COLO829 (cell line): ENCODE measurements around the gene IRF9.

Experiments used
- DNase-seq: peaks from one replicate; pipeline ENCODE4 v3.0.0; 2012; ENCODE audit warnings: low spot score

IRF9 gene

DNA sequence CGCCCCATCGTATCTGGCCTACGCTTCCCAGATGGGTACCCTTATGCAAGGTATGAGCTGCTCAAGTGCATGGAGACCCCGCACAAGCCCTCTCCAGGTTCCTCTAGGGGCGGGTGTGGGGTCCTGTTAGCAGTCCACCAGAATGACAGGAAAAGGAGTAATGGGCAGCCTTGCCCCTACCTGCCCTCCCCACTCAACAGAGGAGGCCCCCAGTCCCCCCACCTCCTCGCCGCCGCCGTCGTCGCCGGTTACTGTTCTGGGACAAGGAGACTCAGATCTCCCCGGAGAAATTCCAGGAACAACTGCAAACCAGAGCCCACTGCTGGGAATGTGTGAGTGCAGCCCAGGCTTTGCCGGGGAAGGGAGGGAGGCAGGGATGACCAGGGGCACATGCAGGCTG lies 16.8 kb downstream of the IRF9 start:
- DNase-seq = no peak

DNA sequence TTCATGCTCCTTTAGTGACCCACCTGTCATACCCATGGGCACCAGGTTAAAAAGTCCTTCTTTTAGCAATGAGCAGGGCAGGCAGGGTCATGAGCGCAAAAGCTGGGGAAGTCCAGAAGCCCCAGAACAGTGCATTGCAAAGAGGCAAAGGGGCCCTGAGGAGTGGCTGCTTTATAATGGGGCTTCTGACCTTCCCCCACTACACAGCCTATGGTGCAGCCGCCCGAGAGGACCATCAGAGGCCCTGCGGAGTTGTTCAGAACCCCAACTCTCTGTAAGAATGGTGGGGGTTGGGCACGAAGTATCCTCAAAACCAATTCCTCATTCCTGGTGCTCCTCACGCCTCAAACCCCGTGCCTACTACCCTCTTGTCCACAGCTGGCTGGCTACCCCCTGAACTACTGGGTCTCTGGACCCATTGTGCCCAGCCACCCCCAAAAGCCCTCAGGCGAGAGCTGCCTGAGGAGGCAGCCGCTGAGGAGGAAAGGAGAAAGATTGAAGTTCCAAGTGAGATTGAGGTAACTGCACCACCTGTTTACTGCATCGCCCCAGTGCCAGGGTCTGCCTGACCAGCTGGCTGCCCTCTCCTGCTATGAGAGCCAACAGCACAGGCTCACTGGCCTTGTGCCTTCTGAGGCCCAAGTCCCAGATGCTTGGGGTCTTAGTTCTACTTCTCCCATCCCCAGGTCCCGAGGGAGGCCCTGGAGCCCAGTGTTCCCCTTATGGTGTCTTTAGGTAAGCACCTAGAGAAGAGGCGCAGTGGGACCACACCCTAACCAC lies 17.5 kb downstream of the IRF9 start:
- DNase-seq = no peak

DNA sequence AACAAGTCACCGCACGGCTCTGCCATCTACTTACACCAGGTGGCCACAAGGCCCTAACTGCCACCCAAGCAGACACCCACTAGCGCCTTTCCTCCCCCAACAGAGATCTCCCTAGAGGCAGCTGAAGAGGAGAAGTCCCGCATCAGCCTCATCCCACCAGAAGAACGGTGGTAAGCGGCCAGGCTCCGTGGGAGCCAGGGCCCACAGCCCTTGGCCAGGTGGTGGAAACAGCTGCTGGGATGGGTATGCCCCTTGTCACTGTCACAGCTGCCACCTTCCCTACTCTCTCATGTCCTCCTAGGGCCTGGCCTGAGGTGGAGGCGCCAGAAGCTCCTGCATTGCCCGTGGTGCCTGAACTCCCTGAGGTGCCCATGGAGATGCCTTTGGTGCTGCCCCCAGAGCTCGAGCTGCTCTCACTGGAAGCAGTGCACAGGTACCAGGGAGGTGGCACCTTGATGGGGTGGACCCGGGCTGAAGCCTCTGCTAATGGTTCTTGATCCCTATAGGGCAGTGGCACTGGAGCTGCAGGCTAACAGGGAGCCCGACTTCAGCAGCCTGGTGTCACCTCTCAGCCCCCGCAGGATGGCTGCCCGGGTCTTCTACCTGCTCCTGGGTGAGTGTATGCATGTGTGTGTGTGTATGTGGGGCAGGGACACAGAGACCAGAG lies 18.4 kb downstream of the IRF9 start:
- DNase-seq = no peak

DNA sequence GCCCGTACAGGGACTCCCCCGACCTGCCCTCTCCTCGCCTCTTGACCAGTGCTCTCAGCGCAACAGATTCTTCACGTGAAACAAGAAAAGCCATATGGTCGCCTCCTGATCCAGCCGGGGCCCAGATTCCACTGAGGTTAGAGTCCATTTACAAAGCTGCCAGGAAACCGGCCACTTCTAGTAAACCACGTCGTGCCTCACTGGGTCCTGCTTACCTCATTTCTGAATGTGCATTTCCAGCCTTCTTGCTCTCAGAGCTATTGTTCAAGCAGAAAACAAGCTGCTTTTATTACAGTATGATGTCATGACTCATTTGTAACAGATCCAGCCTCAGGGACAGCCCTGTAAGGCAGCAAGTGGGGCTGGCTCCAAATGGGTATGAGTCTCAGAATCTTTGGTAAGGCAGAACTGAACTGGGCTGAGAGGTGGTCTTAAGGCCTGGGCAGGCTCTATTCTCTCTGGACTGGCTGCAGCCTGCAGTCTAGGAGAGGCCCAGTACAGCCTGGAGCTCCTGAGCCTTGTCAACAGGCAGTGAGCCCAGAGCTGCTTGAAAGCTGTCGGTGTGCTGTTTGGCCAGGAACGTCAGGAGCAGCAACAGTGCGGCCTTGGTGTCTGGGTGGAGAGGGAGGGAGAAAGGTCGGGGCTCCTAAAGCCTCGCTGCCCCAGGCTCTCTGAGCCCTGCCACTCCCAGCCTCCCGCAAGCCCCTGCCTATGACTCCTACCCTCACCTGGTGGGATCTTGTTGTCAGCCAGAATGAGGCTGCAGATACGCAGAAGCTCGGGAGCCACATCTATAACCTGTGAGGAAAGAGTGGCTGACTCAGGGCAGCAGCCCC lies 19.1 kb downstream of the IRF9 start:
- DNase-seq = no peak

DNA sequence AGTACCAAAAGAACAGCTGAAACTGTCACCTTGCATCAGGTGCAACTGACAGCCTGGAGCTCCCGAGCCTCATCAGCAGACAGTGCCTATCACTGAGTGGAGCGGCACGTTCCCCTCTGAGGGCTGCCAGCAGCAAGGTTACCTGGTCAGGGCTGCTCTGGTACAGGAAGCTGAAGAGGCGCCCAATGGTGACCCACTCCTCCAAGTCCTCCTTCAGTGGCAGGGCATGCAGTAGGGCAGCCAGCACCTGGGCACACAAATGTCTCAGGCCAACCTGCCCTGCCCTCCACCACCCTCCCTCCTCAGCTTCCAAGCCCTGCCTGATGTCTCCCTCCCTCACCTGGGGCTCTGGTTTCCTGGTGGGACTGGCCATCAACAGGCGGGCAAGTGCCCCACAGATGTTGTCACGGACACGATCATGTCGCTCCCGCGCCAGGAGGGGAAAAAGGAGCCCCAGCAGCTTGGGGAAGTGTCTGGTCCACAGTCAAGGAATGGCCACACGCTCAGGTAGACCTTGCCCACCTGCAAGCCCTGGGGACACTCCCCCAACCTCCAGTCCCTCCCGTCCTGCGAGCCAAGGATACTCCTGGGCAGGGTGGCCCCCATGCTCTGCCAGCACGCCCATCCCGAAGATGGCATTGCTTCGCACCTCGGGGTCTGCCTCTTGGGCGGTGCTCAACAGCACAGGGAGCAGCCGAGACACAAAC lies 20.5 kb downstream of the IRF9 start:
- no peak for DNase-seq

- no peak for DNase-seq
These were observed 21.2 kb downstream of the IRF9 start for GRCh38 chr14:24182110-24182882.

- no peak for DNase-seq
These were observed 22.0 kb downstream of the IRF9 start for GRCh38 chr14:24183014-24183481.

GRCh38 chr14:24184104-24184970 lies 23.3 kb downstream of the IRF9 start:
- DNase-seq = no peak

- DNase-seq = no peak
These were observed 24.0 kb downstream of the IRF9 start for GRCh38 chr14:24185026-24185425.

GRCh38 chr14:24185741-24186140 lies 24.7 kb downstream of the IRF9 start:
- DNase-seq = no peak

DNA sequence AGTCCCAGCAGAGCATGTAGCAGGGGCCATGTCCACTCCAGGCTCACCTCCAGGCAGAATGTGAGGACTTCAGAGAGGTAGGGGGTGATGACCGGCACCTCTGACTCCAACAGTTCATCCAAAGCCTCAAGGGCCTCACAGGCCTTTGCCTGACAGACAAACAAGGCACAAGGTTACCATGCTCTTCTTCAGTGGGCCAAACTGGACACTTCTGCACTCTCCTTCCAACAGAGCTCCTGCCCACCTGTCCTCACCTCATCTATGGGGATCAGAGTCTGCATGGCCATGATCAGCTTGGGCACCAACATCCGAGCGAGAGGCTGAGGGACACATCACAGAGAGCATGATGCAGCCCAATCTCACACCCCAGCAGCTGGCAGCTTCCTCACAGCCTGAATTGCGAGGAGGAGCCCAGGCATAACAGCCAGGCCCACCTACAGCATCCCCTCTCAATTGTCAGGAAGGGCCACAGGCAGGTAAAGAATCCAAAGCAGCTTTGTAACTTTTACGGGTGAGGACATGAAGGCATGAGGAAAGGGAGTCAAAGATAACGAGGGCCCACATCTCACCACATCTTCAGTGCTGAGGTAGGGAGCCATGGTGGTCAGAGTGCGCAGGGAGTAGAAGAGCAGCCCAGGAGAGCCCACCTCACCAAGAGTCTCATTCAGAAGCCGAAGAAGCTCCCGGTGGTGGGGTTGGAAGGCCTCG lies 25.9 kb downstream of the IRF9 start:
- DNase-seq = no peak

GRCh38 chr14:24187539-24187915 lies 26.5 kb downstream of the IRF9 start:
- no peak for DNase-seq

DNA sequence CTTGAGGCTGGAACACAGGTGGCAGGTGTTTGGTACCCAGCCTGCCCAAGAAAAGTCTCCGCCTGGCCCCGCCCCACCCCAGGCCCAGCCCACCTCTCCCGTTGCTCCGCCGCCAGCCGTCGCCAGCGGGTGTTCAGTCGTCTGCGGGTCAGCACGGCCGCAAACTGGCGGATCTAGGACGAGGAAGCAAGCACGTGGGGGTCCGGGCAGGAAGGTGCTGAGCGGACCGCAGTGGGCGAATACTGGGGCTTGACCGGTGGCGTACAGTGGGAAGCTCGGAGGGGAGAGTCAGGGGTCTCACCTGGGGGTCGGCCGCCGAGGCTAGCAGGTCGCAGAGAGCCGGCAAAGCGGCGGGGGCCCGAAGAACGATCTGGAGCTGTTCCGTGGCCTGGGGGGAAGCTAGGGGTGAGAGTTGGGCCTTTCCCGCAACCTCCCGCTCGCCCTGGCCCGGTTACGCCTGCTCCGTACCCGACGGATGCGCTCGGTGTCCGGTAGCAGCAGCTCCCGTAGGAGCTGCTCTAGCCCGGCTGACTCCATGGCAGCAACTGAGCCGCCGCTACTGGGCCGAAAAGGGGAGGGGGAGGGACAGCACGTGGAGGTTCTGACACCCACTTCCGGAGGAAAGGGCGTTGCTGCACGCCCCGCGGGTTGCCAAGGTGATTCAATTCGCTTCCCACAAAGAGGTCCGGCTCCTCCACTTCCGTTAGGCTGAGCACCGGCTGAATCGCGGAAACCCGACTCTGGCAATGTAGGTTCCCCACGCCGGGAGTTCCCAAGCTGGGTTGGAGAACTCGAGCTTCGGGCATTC lies 27.4 kb downstream of the IRF9 start, which contains the start of gene IPO4:
Gene IPO4, minus strand, starts transcription at position 566 of the 808 bp plus-strand sequence. Its CDS starts 29 bp downstream, at position 537.
- peak; percentile 100 for DNase-seq

DNA sequence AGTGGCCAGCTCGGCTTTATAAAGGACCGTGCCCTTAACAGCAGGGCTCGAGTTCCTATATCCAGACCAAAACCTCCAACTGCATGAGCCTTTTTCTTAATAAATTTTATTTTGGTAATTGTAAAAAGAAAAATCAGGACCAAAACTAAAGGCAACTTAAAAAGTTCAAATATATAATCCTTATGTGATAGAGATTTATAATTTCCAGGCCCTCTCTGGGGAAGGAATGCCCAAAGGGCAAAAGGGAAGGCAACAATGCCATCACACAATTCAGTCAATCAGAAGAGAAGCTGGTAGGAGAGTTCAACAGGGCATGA lies 28.0 kb downstream of the IRF9 start:
- DNase-seq = no peak

DNA sequence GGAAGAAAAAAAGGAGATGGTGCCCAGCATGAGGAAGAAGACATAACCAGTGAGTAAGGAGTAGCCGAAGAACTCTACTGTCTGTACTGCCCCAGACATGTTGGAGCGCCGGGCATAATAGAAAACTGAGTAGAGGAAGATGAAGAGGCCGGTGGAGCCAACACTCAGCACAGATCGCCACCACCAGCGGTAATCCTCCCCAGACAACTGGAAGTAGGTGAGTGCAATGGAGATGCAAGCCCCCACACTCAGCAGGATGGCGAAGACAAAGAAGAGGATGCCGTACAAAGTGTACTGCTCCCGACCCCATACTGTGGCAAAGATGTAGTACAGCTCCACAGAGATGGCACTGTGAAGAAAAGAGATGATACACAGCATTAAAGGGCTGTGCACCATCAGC lies 28.4 kb downstream of the IRF9 start:
- no peak for DNase-seq

DNA sequence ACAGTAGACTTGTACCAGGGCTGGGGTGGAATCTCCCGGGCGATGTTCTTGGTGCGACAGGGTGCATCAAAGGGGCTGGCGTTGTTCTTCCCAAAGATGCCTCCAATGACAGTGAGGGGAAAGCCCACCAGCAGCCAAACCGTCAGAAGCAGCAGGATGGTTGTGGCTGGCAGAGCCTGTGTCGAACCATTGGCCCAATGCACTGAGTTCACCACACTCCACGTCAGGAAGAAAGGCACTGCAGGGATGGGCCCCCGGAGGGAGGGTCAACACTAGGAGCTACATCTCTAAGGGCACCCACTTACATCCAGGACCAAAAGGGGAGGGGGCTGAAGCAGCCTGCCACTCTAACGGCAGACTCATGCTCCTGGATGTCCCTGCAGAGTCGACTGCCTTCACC lies 29.4 kb downstream of the IRF9 start:
- DNase-seq = no peak

- no peak for DNase-seq
These were observed 31.9 kb downstream of the IRF9 start for GRCh38 chr14:24192933-24193332.

- DNase-seq = no peak
These were observed 33.3 kb downstream of the IRF9 start for GRCh38 chr14:24194186-24194872.
